GM19463 (cell line): ENCODE data around the gene MRTFA.

Experiments used
- ATAC-seq: cut with Tn5 transposase; IDR thresholded peaks from one replicate; pipeline ENCODE4 v1.9.1; 2021; ENCODE audit warnings: mild to moderate bottlenecking, moderate library complexity; ENCODE audit not compliant: unreplicated experiment

MRTFA gene

GRCh38 chr22:40367342-40367741, 269.2 kb downstream of the MRTFA start:
- ATAC-seq = no peak

DNA sequence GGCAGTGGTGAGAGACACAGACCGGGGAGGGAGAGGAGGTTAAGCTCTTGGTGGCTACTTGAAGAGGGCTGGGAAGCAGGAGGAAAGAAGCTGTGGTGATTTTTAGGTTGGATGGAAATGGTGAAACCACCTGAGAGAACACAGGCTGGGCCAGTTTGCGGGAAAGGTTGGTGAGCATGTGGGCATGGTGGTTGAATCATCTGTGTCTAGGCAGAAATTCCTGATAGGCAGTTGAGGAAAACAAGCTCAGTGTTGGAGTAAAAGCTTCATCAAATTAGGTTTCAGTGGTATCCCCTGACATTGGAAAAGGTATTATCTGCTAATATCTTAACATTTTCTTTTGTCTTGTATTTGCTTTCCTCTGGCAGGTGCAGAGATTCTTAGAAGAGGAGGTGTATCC, 270.5 kb downstream of the MRTFA start:
- no peak for ATAC-seq

DNA sequence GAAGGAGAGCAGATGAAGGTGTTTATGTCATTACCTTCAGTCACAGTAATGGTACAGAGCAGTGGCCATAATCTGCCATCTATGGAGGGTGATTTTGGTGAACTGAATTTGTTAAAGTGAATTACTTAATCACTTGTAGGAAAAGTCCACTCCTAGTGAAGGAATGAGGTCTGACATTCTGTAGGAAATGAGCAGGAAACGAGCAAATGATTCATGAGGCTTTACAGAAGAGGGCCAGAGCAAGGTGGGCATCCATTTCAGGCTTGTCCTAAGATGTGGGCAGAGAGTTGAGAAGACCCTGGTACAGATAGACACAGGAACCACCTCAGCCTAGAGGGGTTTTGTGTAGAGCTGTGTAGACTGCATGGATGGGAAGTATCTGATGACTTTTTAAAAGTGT, 272.1 kb downstream of the MRTFA start:
- no peak for ATAC-seq

- ATAC-seq = no peak
These were observed 273.5 kb downstream of the MRTFA start for GRCh38 chr22:40363059-40363458.

- ATAC-seq = no peak
These were observed 275.4 kb downstream of the MRTFA start for GRCh38 chr22:40361100-40361499.
